Measurements from ENCODE around the gene CEP97.
A peak's percentile ranks its signal among the peaks of the same experiment; 100 is the strongest.
"Not testable (repeated sequence)": the region's sequence is repeated elsewhere in the genome, so short reads cannot be mapped to it uniquely, and the experiment has no call there.

Gene CEP97

GRCh38 chr3:101724329-101725193, at the start of gene CEP97:
Gene CEP97 (plus strand): TSS chr3:101724614. CDS start chr3:101724677, 63 bp downstream.
- peak within 1 kb of the TSS; percentile 36 for H3K27ac ChIP-seq
- peak; percentile 70 for DNase-seq (ENCODE audit: low read depth, low spot score)

- H3K27ac ChIP-seq = peak overlapping the region; percentile 90
- no peak for DNase-seq (ENCODE audit: low read depth, low spot score)
Measured at GRCh38 chr3:101675709-101676215, 48.7 kb upstream of the CEP97 start.

GRCh38 chr3:101676216-101676764, 48.1 kb upstream of the CEP97 start:
- DNase-seq (ENCODE audit: low read depth, low spot score) = peak; percentile 73
- peak overlapping the region; percentile 90 for H3K27ac ChIP-seq

- peak within 1 kb of the TSS; percentile 90 for H3K27ac ChIP-seq
- peak; percentile 99 for DNase-seq (ENCODE audit: low read depth, low spot score)
Measured at GRCh38 chr3:101676765-101677435, 47.5 kb upstream of the CEP97 start, which contains the start of gene ZBTB11. Gene ZBTB11 (minus strand): TSS chr3:101677132. CDS start chr3:101676914, 218 bp downstream.

GRCh38 chr3:101677436-101678286, 46.8 kb upstream of the CEP97 start:
- no peak for DNase-seq (ENCODE audit: low read depth, low spot score)
- peak overlapping the region; percentile 90 for H3K27ac ChIP-seq

- DNase-seq (ENCODE audit: low read depth, low spot score); H3K27ac ChIP-seq: not testable (repeated sequence)
Measured at GRCh38 chr3:101678837-101679236, 45.6 kb upstream of the CEP97 start.

- H3K27ac ChIP-seq = peak overlapping the region; percentile 8
- DNase-seq (ENCODE audit: low read depth, low spot score) = no peak
Measured at GRCh38 chr3:101680466-101680865, 43.9 kb upstream of the CEP97 start.

GRCh38 chr3:101685050-101685400, 39.4 kb upstream of the CEP97 start:
- DNase-seq (ENCODE audit: low read depth, low spot score) = no peak
- peak overlapping the region; percentile 96 for H3K27ac ChIP-seq

- peak overlapping the region; percentile 96 for H3K27ac ChIP-seq
- no peak for DNase-seq (ENCODE audit: low read depth, low spot score)
Measured at GRCh38 chr3:101685870-101686307, 38.5 kb upstream of the CEP97 start.

- no peak for DNase-seq (ENCODE audit: low read depth, low spot score)
- peak overlapping the region; percentile 96 for H3K27ac ChIP-seq
Measured at GRCh38 chr3:101687142-101687931, 37.1 kb upstream of the CEP97 start.

GRCh38 chr3:101689286-101689685, 35.1 kb upstream of the CEP97 start:
- H3K27ac ChIP-seq = no peak overlapping the region
- no peak for DNase-seq (ENCODE audit: low read depth, low spot score)

GRCh38 chr3:101690972-101691371, 33.4 kb upstream of the CEP97 start:
- no peak for DNase-seq (ENCODE audit: low read depth, low spot score)
- H3K27ac ChIP-seq = no peak overlapping the region

- peak overlapping the region; percentile 1 for H3K27ac ChIP-seq
- not testable (repeated sequence) for DNase-seq (ENCODE audit: low read depth, low spot score)
Measured at GRCh38 chr3:101691685-101692671, 32.4 kb upstream of the CEP97 start.

- not testable (repeated sequence) for DNase-seq (ENCODE audit: low read depth, low spot score); H3K27ac ChIP-seq
Measured at GRCh38 chr3:101693540-101693939, 30.9 kb upstream of the CEP97 start.

- not testable (repeated sequence) for DNase-seq (ENCODE audit: low read depth, low spot score)
Measured at GRCh38 chr3:101694836-101695235, 29.6 kb upstream of the CEP97 start.

GRCh38 chr3:101695779-101696372, 28.5 kb upstream of the CEP97 start:
- H3K27ac ChIP-seq = no peak overlapping the region
- no peak for DNase-seq (ENCODE audit: low read depth, low spot score)

More at GRCh38 chr3:101694836-101695235, 29.6 kb upstream of the CEP97 start:
- not testable (repeated sequence) for H3K27ac ChIP-seq

Data from epithelial cell of prostate (primary cell).